ENCODE data around the gene SFT2D3. TPM values are rescaled to one million over a fixed set of nuclear protein-coding genes. Genes with fewer than 3 reads are reported as not detected.

SFT2D3 gene
- polyA plus RNA-seq, 1 experiment = 3.5 TPM

DNA sequence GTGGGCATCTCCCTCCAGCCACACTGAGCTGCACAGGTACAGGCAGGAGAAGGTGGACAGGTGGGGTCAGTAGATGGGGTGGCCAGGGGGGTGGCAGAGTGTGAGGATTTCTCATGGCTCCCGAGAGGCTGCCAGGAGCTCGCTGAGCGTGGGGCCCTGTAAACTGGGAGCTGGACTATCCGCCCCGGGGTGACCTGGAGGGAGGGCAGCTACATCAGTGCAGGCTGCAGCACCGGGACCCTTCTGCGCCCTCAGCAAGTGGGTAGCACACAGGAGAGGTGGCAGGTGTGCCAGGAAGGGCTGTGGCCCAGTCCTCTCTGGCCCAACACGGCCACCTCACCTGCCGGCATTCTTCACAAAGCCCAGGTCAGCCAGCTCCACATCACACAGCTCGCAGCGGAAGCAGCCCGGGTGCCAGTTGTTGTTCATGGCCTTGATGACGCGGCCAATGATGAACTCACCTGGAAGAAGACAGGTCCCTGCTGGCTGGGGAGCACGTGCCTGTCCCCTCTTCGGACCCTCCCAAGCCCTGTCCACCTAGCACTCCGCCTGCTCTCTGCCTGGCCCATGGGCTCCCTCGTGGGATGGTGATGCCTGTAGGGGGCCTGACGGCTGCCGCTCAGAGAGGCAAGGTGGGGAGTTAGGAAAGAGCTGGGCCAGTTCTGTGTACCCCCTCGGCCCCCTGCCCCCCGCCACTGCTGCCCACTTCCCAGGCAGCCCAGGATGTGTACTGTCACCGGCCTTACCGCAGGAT is 47.0 kb upstream of the SFT2D3 start:
- Histone ChIP-seq H3K27me3 (ENCODE audit: control insufficient read depth, insufficient read depth, low read length) (no peaks in the 10 kb centered on the region), H3K36me3 (ENCODE audit: control insufficient read depth, insufficient read depth, low read length) (peaks cover 27% of the 10 kb centered on the region), H3K4me3 (ENCODE audit: low read depth, low read length) (no peak overlapping the region)
- POLR2A ChIA-PET = no interaction called here
- CTCF ChIA-PET = interaction anchor here (1.0 to 8.8 kb wide), 3 partner anchors 22 to 63 kb away, joined by 3 to 89 read pairs (median 4); partner anchors contain the start of gene LIMS2
- TF ChIP-seq, protein P1, sequence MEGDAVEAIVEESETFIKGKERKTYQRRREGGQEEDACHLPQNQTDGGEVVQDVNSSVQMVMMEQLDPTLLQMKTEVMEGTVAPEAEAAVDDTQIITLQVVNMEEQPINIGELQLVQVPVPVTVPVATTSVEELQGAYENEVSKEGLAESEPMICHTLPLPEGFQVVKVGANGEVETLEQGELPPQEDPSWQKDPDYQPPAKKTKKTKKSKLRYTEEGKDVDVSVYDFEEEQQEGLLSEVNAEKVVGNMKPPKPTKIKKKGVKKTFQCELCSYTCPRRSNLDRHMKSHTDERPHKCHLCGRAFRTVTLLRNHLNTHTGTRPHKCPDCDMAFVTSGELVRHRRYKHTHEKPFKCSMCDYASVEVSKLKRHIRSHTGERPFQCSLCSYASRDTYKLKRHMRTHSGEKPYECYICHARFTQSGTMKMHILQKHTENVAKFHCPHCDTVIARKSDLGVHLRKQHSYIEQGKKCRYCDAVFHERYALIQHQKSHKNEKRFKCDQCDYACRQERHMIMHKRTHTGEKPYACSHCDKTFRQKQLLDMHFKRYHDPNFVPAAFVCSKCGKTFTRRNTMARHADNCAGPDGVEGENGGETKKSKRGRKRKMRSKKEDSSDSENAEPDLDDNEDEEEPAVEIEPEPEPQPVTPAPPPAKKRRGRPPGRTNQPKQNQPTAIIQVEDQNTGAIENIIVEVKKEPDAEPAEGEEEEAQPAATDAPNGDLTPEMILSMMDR (IDR thresholded peaks at IDR 0.05; ENCODE audit: insufficient read depth, low read depth, low read length) = no peak
- DNase-seq (ENCODE audit: low read depth) = no peak

DNA sequence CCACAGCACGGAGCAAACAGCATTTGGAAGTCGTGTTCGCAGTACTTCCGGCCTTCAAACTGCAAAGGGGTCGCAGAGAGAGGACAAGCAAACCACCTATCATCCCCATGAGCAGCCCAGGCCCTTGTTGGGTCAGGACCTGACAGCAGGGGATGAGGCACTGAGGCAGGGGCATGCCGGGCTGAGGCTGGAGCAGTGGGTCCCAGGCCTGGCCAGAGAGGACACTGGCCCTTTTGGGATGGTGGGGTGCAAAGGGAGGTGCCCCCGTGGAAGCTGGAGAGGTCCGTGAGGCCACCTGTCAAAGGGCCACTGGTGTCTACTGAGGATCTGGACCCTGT is 46.5 kb upstream of the SFT2D3 start:
- H3K4me3 ChIP-seq (ENCODE audit: low read depth, low read length) = no peak overlapping the region
- H3K36me3 ChIP-seq (ENCODE audit: control insufficient read depth, insufficient read depth, low read length) = peaks cover 27% of the 10 kb centered on the region
- no peaks in the 10 kb centered on the region for H3K27me3 ChIP-seq (ENCODE audit: control insufficient read depth, insufficient read depth, low read length)
- ChIA-PET CTCF (interaction anchor here (8.8 kb wide), 1 partner anchor 64 kb away, joined by 89 read pairs; no protein-coding TSS in a partner anchor), POLR2A (no interaction called here)
- DNase-seq (ENCODE audit: low read depth) = no peak
- TF ChIP-seq, protein P1 (IDR thresholded peaks at IDR 0.05; ENCODE audit: insufficient read depth, low read depth, low read length) = no peak

DNA sequence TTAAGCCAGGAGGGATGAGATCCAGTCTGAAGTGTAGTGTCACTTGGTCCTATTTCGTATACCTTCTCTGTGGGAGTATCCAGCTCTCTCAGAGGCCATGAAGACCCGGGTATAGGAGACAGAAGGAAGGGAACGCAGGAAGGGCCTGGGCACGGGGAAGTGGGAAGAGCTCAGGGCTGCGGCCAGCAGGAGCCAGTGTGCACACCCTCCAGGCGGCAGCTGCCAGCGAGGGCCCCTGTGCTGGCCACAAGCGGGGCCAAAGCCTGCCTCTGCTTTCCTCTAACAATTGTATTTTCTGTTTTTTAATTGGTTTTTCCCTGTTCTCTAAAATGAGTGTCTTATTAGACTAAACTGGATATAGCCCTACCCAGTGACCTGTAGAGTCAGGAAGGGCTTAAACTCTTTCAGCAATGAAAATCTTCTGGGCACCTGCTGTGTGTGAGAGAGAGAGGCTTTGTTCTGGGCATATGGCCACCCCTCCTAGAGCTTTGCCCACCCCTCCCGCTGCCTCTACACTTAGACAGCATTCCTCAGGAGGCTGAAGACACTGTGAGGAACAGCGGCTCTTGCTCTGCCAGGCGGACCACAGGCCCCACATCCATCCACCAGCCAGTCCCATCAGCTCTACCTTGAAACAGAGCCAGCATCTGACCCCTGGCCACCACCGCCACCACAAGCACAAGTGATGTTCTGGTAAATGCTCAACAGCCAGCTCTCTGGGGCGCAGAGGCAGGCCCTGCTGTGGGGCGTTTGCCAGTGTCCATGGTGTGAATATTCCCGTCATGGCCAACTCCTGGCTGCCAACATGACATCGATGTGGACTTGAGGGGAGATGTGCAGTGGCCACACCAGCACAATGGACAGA is 45.9 kb upstream of the SFT2D3 start:
- no peak overlapping the region for H3K4me3 ChIP-seq (ENCODE audit: low read depth, low read length)
- CTCF ChIA-PET = interaction anchor here (8.8 kb wide), 1 partner anchor 64 kb away, joined by 89 read pairs; no protein-coding TSS in a partner anchor
- peaks cover 28% of the 10 kb centered on the region for H3K36me3 ChIP-seq (ENCODE audit: control insufficient read depth, insufficient read depth, low read length)
- POLR2A ChIA-PET = no interaction called here
- TF ChIP-seq, protein P1 (IDR thresholded peaks at IDR 0.05; ENCODE audit: insufficient read depth, low read depth, low read length) = no peak
- DNase-seq (ENCODE audit: low read depth) = no peak
- no peaks in the 10 kb centered on the region for H3K27me3 ChIP-seq (ENCODE audit: control insufficient read depth, insufficient read depth, low read length)

DNA sequence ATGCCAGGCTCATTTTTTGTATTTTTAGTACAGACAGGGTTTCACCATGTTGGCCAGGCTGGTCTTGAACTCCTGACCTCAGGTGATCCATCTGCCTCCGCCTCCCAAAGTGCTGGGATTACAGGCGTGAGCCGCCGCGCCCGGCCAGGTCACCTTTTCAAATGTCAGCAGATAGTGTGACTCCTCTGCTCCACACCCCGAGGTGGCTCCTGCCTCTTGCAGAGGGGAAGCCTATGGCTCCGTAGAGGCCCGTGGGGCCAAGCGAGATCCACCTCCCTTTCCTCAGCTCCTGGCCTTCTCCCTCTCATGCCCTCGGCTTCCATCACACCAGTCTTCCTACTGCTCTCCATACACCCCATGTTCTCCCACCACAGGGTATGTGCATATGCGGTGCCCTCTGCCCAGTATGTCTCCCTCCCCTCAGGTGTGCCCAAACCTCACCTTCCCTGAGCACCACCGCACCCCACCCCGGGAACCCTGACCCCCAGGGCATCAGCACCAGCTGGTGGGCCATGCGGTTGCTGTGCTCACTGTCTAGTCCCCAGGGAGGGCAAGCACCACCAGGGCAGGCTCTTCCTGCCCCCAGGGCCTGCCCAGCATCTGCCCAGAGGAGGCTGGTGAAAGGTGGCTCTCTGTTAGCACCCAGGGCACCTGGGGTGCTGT is 44.6 kb upstream of the SFT2D3 start:
- Histone ChIP-seq H3K4me3 (ENCODE audit: low read depth, low read length) (no peak overlapping the region), H3K27me3 (ENCODE audit: control insufficient read depth, insufficient read depth, low read length) (no peaks in the 10 kb centered on the region), H3K36me3 (ENCODE audit: control insufficient read depth, insufficient read depth, low read length) (peaks cover 28% of the 10 kb centered on the region)
- TF ChIP-seq, protein P1 (IDR thresholded peaks at IDR 0.05; ENCODE audit: insufficient read depth, low read depth, low read length) = no peak
- POLR2A ChIA-PET = no interaction called here
- no peak for DNase-seq (ENCODE audit: low read depth)
- CTCF ChIA-PET = interaction anchor here (1.3 to 8.8 kb wide), 2 partner anchors 65 to 66 kb away, joined by 3 to 89 read pairs; no protein-coding TSS in a partner anchor

DNA sequence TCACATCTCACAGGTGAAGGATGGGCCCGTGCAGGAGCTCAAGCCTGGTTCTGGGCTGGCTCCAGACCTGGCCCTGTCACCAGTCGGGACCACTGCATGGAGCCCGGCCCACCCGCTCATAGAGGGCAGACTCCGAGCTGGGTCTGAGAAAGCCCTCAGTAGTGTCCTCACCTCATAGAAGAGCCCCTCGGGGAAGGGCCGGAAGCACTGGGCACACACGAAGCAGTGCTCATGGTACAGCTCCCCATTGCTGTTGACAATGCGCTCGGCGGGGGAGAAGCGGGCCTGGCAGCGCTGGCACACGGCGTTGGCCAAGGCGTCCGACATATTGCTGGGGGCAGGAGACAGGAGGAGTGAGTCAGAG is 44.1 kb upstream of the SFT2D3 start:
- DNase-seq (ENCODE audit: low read depth) = no peak
- CTCF ChIA-PET = interaction anchor here (1.3 kb wide), 1 partner anchor 66 kb away, joined by 3 read pairs; no protein-coding TSS in a partner anchor
- Histone ChIP-seq H3K36me3 (ENCODE audit: control insufficient read depth, insufficient read depth, low read length) (peaks cover 28% of the 10 kb centered on the region), H3K4me3 (ENCODE audit: low read depth, low read length) (no peak overlapping the region), H3K27me3 (ENCODE audit: control insufficient read depth, insufficient read depth, low read length) (no peaks in the 10 kb centered on the region)
- POLR2A ChIA-PET = no interaction called here
- TF ChIP-seq, protein P1 (IDR thresholded peaks at IDR 0.05; ENCODE audit: insufficient read depth, low read depth, low read length) = no peak

All from BJ (cell line).